Upper lobe of right lung (tissue), 1 donor: Measurements from ENCODE around the gene ZDHHC1. TPM values are rescaled to one million over a fixed set of nuclear protein-coding genes. Genes with fewer than 3 reads are reported as not detected.

Experiments
- ATAC-seq: fragments of 200-7000 bp; cut with Tn5 transposase; one replicate; pipeline ENCODE4 v1.9.1; 2020; ENCODE audit warnings: mild to moderate bottlenecking, moderate library complexity
- DNase-seq: peaks from one replicate; pipeline ENCODE4 v3.0.0-alpha.2; 2020
- H3K27ac ChIP-seq: fragments of 200-600 bp; one replicate; pipeline ENCODE4 v1.8.0; 2022
- H3K27me3 ChIP-seq: fragments of 200-600 bp; one replicate; pipeline ENCODE4 v1.8.0; 2022; ENCODE audit warnings: mild to moderate bottlenecking
- H3K36me3 ChIP-seq: fragments of 200-600 bp; one replicate; pipeline ENCODE4 v1.8.0; 2022
- H3K4me1 ChIP-seq: fragments of 200-600 bp; one replicate; pipeline ENCODE4 v1.8.0; 2022
- H3K4me3 ChIP-seq: fragments of 200-600 bp; one replicate; pipeline ENCODE4 v1.8.0; 2022; ENCODE audit warnings: mild to moderate bottlenecking
- H3K9me3 ChIP-seq: fragments of 200-600 bp; one replicate; pipeline ENCODE4 v1.8.0; 2022
- CTCF ChIP-seq: fragments of 200-600 bp; IDR thresholded peaks from one replicate; pipeline ENCODE4 v1.8.0; 2022; ENCODE audit warnings: antibody characterized with exemption
- intact Hi-C: fragments of 100-400 bp; cut with DNase I; formaldehyde crosslinking; loops from one replicate; pipeline ENCODE4 v1.11.0; 2022
- total RNA-seq: library from RNA; stranded (reverse); fragmentation: NEBNext Ultra II Directional; extraction: Animal tissue kit (Norgen Biotek cat#: 25700); gene quantifications from one replicate; pipeline ENCODE4 v1.2.1, GENCODE V29; 2021
- donor health status: DM: no; HTN: yes; CAD: no; lungs with severe emphysema.

Gene ZDHHC1
- total RNA-seq, 1 donor from 2014 or later: 11.1 TPM

DNA sequence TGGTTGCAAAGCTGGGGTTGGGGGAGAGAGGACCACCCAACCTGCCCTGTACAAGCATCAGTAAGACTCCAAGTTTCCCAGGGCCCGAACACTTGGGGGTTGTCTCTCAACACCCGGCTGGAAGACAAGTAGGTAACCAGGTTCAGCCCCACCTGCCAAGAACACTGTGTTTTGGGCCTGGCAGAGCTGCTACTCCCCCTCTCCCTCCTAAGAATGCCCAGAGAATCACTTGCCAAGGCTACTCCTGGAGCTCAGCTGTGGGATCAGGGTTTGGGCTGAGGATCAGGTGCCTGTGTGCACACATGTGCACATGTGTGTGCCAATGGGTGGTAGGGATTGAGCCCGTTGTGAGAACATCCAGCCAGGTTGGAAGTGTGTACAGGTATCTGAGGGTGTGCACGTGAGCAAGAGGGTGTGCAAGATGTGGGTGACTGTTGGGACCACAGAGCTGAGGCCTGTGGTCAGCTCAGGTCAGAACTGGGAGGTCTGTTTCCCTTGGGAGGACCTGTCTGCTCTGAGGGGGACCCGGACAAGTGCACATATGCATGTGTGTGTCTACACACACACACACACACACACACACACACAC is 16.9 kb upstream of the ZDHHC1 start:
- no peaks in the 10 kb centered on the region for H3K9me3 ChIP-seq
- H3K36me3 ChIP-seq: peaks cover 19% of the 10 kb centered on the region
- intact Hi-C loops: no loop called here
- H3K27ac ChIP-seq: no peak overlapping the region
- no peak for ATAC-seq
- H3K4me3 ChIP-seq: no peak overlapping the region
- DNase-seq: no peak
- H3K4me1 ChIP-seq: peaks cover 20% of the 10 kb centered on the region
- TF ChIP-seq CTCF: no peak
- no peaks in the 10 kb centered on the region for H3K27me3 ChIP-seq

DNA sequence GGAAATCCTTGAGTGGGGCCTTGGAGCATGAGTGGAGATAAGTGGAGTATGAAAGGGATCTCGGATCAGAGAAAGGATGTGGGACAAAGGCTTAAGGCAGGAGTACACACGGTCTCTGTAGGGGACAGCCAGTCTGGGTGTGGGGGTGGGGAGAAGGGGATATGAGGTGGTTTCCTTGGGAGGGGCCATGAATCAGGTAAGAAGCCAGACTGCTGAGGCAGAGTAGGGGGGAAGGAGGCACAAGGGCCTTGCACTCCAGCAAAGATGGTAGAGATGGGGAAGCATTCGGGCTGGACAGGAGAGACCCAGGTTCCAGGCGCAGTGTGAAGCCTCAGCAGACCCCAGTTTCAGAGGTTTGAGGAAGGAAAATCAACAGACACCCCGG is 16.2 kb upstream of the ZDHHC1 start:
- Histone ChIP-seq H3K27ac (no peak overlapping the region), H3K27me3 (no peaks in the 10 kb centered on the region), H3K9me3 (no peaks in the 10 kb centered on the region), H3K36me3 (peaks cover 12% of the 10 kb centered on the region), H3K4me1 (peaks cover 21% of the 10 kb centered on the region), H3K4me3 (no peak overlapping the region)
- DNase-seq (no peak), ATAC-seq (no peak)
- intact Hi-C loops: no loop called here
- TF ChIP-seq CTCF: no peak

- H3K27ac ChIP-seq: no peak overlapping the region
- intact Hi-C loops: no loop called here
- DNase-seq (no peak), ATAC-seq (no peak)
- H3K36me3 ChIP-seq: peaks cover 6% of the 10 kb centered on the region
- peaks cover 21% of the 10 kb centered on the region for H3K4me1 ChIP-seq
- H3K4me3 ChIP-seq: peak overlapping the region; percentile 39
- no peaks in the 10 kb centered on the region for H3K9me3 ChIP-seq
- no peaks in the 10 kb centered on the region for H3K27me3 ChIP-seq
- no peak for TF ChIP-seq CTCF
Measured at GRCh38 chr16:67431775-67432505, 15.7 kb upstream of the ZDHHC1 start.

GRCh38 chr16:67430977-67431774 is 14.9 kb upstream of the ZDHHC1 start, which contains the start of gene HSD11B2:
Gene HSD11B2, plus strand, starts transcription at chr16:67431121. Its CDS starts 128 bp downstream, at chr16:67431249.
- no peak for TF ChIP-seq CTCF
- peak; percentile 70 for ATAC-seq
- Histone ChIP-seq H3K27me3 (no peaks in the 10 kb centered on the region), H3K4me3 (peak within 1 kb of the TSS; percentile 50), H3K4me1 (peaks cover 21% of the 10 kb centered on the region), H3K36me3 (no peaks in the 10 kb centered on the region), H3K9me3 (no peaks in the 10 kb centered on the region), H3K27ac (no peak within 1 kb of the TSS)
- DNase-seq: peak; percentile 83
- intact Hi-C loops: no loop called here

GRCh38 chr16:67430504-67430976 is 14.3 kb upstream of the ZDHHC1 start:
- intact Hi-C loops: no loop called here
- peaks cover 21% of the 10 kb centered on the region for H3K4me1 ChIP-seq
- DNase-seq (peak; percentile 76), ATAC-seq (peak; percentile 41)
- H3K4me3 ChIP-seq: peak overlapping the region; percentile 50
- H3K9me3 ChIP-seq: no peaks in the 10 kb centered on the region
- no peak overlapping the region for H3K27ac ChIP-seq
- no peaks in the 10 kb centered on the region for H3K27me3 ChIP-seq
- no peak for TF ChIP-seq CTCF
- H3K36me3 ChIP-seq: no peaks in the 10 kb centered on the region
